ENCODE data around the gene SLC29A4. TPM values are rescaled to one million over a fixed set of nuclear protein-coding genes. Genes with fewer than 3 reads are reported as not detected.
"Not testable (repeated sequence)": the region's sequence is repeated elsewhere in the genome, so short reads cannot be mapped to it uniquely, and the experiment has no call there.

The SLC29A4 gene
- total RNA-seq, 4 donors from 2014 or later, result 1.5 to 8.9 (median 3.6) TPM

GRCh38 chr7:5266191-5267028 is 16.3 kb upstream of the SLC29A4 start:
- 66 to 67% methylated on average over 20 of the region's 20 CpGs for WGBS, 2 donors
- TF ChIP-seq POLR2A (IDR thresholded peaks at IDR 0.05) (no peak), CTCF (IDR thresholded peaks at IDR 0.05) (no peak)
- intact Hi-C loops (cut with DNase I; ENCODE audit: low total_unique reads), result no loop called here
- no peak overlapping the region for H3K4me3 ChIP-seq (ENCODE audit: low read depth, poor library complexity, severe bottlenecking)
- no peak for DNase-seq (ENCODE audit: low spot score in 2 of 2)

- H3K4me3 ChIP-seq (ENCODE audit: low read depth, poor library complexity, severe bottlenecking); intact Hi-C loops (cut with DNase I; ENCODE audit: low total_unique reads); DNase-seq (ENCODE audit: low spot score in 2 of 2): not testable (repeated sequence)
- 88 to 89% methylated on average over 8 of the region's 8 CpGs for WGBS, 2 donors
Observed at GRCh38 chr7:5267829-5268228, 14.9 kb upstream of the SLC29A4 start.

- WGBS, 2 donors, result 75% methylated on average over 12 of the region's 12 CpGs
- DNase-seq (ENCODE audit: low spot score in 2 of 2); H3K4me3 ChIP-seq (ENCODE audit: low read depth, poor library complexity, severe bottlenecking); intact Hi-C loops (cut with DNase I; ENCODE audit: low total_unique reads): not testable (repeated sequence)
Observed at GRCh38 chr7:5269992-5270657, 12.6 kb upstream of the SLC29A4 start.

GRCh38 chr7:5270788-5271187 is 12.0 kb upstream of the SLC29A4 start:
- H3K4me3 ChIP-seq (ENCODE audit: low read depth, poor library complexity, severe bottlenecking), result no peak overlapping the region
- intact Hi-C loops (cut with DNase I; ENCODE audit: low total_unique reads), result no loop called here
- no peak for TF ChIP-seq CTCF (IDR thresholded peaks at IDR 0.05)
- 38 to 54% methylated on average over 6 of the region's 6 CpGs for WGBS, 2 donors
- no peak for DNase-seq (ENCODE audit: low spot score in 2 of 2)

- intact Hi-C loops (cut with DNase I; ENCODE audit: low total_unique reads); DNase-seq (ENCODE audit: low spot score in 2 of 2); H3K4me3 ChIP-seq (ENCODE audit: low read depth, poor library complexity, severe bottlenecking): not testable (repeated sequence)
- 54 to 55% methylated on average over 18 of the region's 18 CpGs for WGBS, 2 donors
Observed at GRCh38 chr7:5273831-5274405, 8.8 kb upstream of the SLC29A4 start.

- 69 to 77% methylated on average over 6 to 7 of the region's 7 CpGs for WGBS, 2 donors
- intact Hi-C loops (cut with DNase I; ENCODE audit: low total_unique reads), result no loop called here
- DNase-seq (ENCODE audit: low spot score in 2 of 2), result no peak
- TF ChIP-seq CTCF (IDR thresholded peaks at IDR 0.05) (no peak), POLR2A (IDR thresholded peaks at IDR 0.05) (no peak)
- no peak overlapping the region for H3K4me3 ChIP-seq (ENCODE audit: low read depth, poor library complexity, severe bottlenecking)
Observed at GRCh38 chr7:5274441-5274840, 8.3 kb upstream of the SLC29A4 start.

- DNase-seq (ENCODE audit: low spot score in 2 of 2); intact Hi-C loops (cut with DNase I; ENCODE audit: low total_unique reads); H3K4me3 ChIP-seq (ENCODE audit: low read depth, poor library complexity, severe bottlenecking): not testable (repeated sequence)
- whole genome bisulfite sequencing, 2 donors, result 35 to 51% methylated on average over 8 to 11 of the region's 11 CpGs
Observed at GRCh38 chr7:5274985-5275431, 7.7 kb upstream of the SLC29A4 start.

GRCh38 chr7:5275510-5275909 is 7.2 kb upstream of the SLC29A4 start:
- intact Hi-C loops (cut with DNase I; ENCODE audit: low total_unique reads); DNase-seq (ENCODE audit: low spot score in 2 of 2); H3K4me3 ChIP-seq (ENCODE audit: low read depth, poor library complexity, severe bottlenecking): not testable (repeated sequence)
- 36 to 54% methylated on average over 9 to 10 of the region's 10 CpGs for WGBS, 2 donors

- H3K4me3 ChIP-seq (ENCODE audit: low read depth, poor library complexity, severe bottlenecking); DNase-seq (ENCODE audit: low spot score in 2 of 2); intact Hi-C loops (cut with DNase I; ENCODE audit: low total_unique reads): not testable (repeated sequence)
- WGBS, 2 donors, result 86 to 91% methylated on average over 14 of the region's 14 CpGs
Observed at GRCh38 chr7:5276123-5276522, 6.6 kb upstream of the SLC29A4 start.
